Measurements from ENCODE around the gene C11orf52.
"Not testable (repeated sequence)": the region's sequence is repeated elsewhere in the genome, so short reads cannot be mapped to it uniquely, and the experiment has no call there.

C11orf52 gene

GRCh38 chr11:111913031-111913861 is 5.5 kb upstream of the C11orf52 start:
- no peak for DNase-seq

- DNase-seq = no peak
These were observed 4.7 kb upstream of the C11orf52 start for GRCh38 chr11:111913997-111914396.

- DNase-seq = no peak
These were observed 1.9 kb upstream of the C11orf52 start for GRCh38 chr11:111916768-111917167.

GRCh38 chr11:111917312-111917711 is 1.4 kb upstream of the C11orf52 start:
- DNase-seq = no peak

GRCh38 chr11:111917788-111918187 is 925 bp upstream of the C11orf52 start:
- DNase-seq = no peak

GRCh38 chr11:111920908-111921307 is 2.2 kb downstream of the C11orf52 start:
- no peak for DNase-seq

- DNase-seq = no peak
These were observed 3.0 kb downstream of the C11orf52 start for GRCh38 chr11:111921541-111922230.

- no peak for DNase-seq
These were observed 4.1 kb downstream of the C11orf52 start for GRCh38 chr11:111922803-111923202.

- no peak for DNase-seq
These were observed 4.7 kb downstream of the C11orf52 start for GRCh38 chr11:111923351-111923788.

GRCh38 chr11:111923951-111924350 is 5.2 kb downstream of the C11orf52 start:
- no peak for DNase-seq

GRCh38 chr11:111925953-111926352 is 7.2 kb downstream of the C11orf52 start:
- DNase-seq = no peak

GRCh38 chr11:111926505-111927391 is 8.0 kb downstream of the C11orf52 start:
- peak; percentile 90 for DNase-seq

- DNase-seq = no peak
These were observed 11.8 kb downstream of the C11orf52 start for GRCh38 chr11:111930472-111930871.

GRCh38 chr11:111932611-111932950 is 13.9 kb downstream of the C11orf52 start:
- DNase-seq = no peak

- DNase-seq = not testable (repeated sequence)
These were observed 14.5 kb downstream of the C11orf52 start for GRCh38 chr11:111933176-111933575.

- DNase-seq = no peak
These were observed 15.2 kb downstream of the C11orf52 start for GRCh38 chr11:111933872-111934271.

GRCh38 chr11:111934306-111934705 is 15.6 kb downstream of the C11orf52 start:
- DNase-seq = no peak

- DNase-seq = no peak
These were observed 16.8 kb downstream of the C11orf52 start for GRCh38 chr11:111935317-111936039.

- DNase-seq = no peak
These were observed 17.4 kb downstream of the C11orf52 start for GRCh38 chr11:111936040-111936540.

GRCh38 chr11:111937461-111937769 is 18.7 kb downstream of the C11orf52 start:
- no peak for DNase-seq

GRCh38 chr11:111937844-111938243 is 19.1 kb downstream of the C11orf52 start:
- DNase-seq = no peak

GRCh38 chr11:111938687-111939160 is 20.0 kb downstream of the C11orf52 start:
- DNase-seq = no peak
